T-cell (primary cell): ENCODE measurements around the gene TCHH. TPM values are rescaled to one million over a fixed set of nuclear protein-coding genes. Genes with fewer than 3 reads are reported as not detected.
"Not testable (repeated sequence)": the region's sequence is repeated elsewhere in the genome, so short reads cannot be mapped to it uniquely, and the experiment has no call there.

Experiments
- ATAC-seq, 4 experiments: fragments of 200-7000 bp in 3 of 4; fragments of 150-1000 bp in 1 of 4; cut with Tn5 transposase; replicated peaks in 1 of 4; 1 replicate in 3 of 4; 2 replicates in 1 of 4; pipeline ENCODE4 v1.10.0; 2021; ENCODE audit warnings: moderate library complexity in 3 of 4, mild to moderate bottlenecking in 2 of 4, moderate number of reproducible peaks in 1 of 4
- CTCF ChIA-PET, 2 donors: fragments of 300-600 bp; sonication (Branson Sonifier 250); formaldehyde crosslinking; loops; one replicate each; lab custom pipeline; 2022; ENCODE audit warnings: antibody characterized with exemption in 2 of 2; lab: Charles Lee
- POLR2A ChIA-PET, 2 donors: fragments of 300-600 bp; sonication (Branson Sonifier 250); formaldehyde crosslinking; loops; one replicate each; lab custom pipeline; 2022; ENCODE audit warnings: antibody characterized with exemption in 2 of 2; lab: Charles Lee
- DNase-seq, 35 experiments: peaks; one replicate each; pipeline versions ENCODE4 v3.0.0 to v3.0.0-alpha.2; 2013 to 2023
- H3K27ac ChIP-seq: one replicate; pipeline ENCODE4 v1.5.1; 2013; ENCODE audit warnings: low read length
- H3K27me3 ChIP-seq, 2 experiments: replicated peaks in 1 of 2; 1 replicate in 1 of 2; 2 replicates in 1 of 2; pipeline versions ENCODE4 v1.6.1 to v1.7.0; 2013; ENCODE audit warnings: low read length in 1 of 2, mixed read lengths in 1 of 2; ENCODE audit not compliant: control insufficient read depth in 2 of 2, insufficient read depth in 2 of 2; ENCODE audit errors: extremely low read depth in 1 of 2
- H3K36me3 ChIP-seq, 2 donors: 1 replicate in 1 of 2; 2 replicates in 1 of 2; pipeline versions ENCODE4 v1.6.1 to v1.7.0; 2013; ENCODE audit warnings: low read length in 1 of 2; ENCODE audit not compliant: control insufficient read depth in 2 of 2, insufficient read depth in 1 of 2; ENCODE audit errors: extremely low read depth in 1 of 2
- H3K4me1 ChIP-seq, 2 experiments: 1 replicate in 1 of 2; 2 replicates in 1 of 2; pipeline versions ENCODE4 v1.6.1 to v1.7.0; 2013; ENCODE audit warnings: low read length in 2 of 2, mixed read lengths in 1 of 2; ENCODE audit not compliant: insufficient read depth in 2 of 2, control insufficient read depth in 1 of 2; ENCODE audit errors: extremely low read depth in 1 of 2
- H3K4me3 ChIP-seq, 2 donors: 1 replicate in 1 of 2; 2 replicates in 1 of 2; pipeline versions ENCODE4 v1.5.1 to v1.7.0; 2013; ENCODE audit warnings: mild to moderate bottlenecking in 2 of 2, low read length in 1 of 2, moderate library complexity in 1 of 2; ENCODE audit not compliant: control insufficient read depth in 1 of 2; ENCODE audit errors: extremely low read depth in 1 of 2
- H3K9me3 ChIP-seq: 2 replicates; pipeline ENCODE4 v1.7.0; 2013
- H3K27ac Mint-ChIP-seq, 2 donors: one replicate each; pipeline ENCODE4 v1.8.0; 2020 to 2021; ENCODE audit warnings: mild to moderate bottlenecking in 2 of 2, mixed read lengths in 2 of 2
- H3K27me3 Mint-ChIP-seq, 2 donors: one replicate each; pipeline ENCODE4 v1.8.0; 2021 to 2022; ENCODE audit warnings: mixed read lengths in 2 of 2
- H3K36me3 Mint-ChIP-seq: one replicate; pipeline ENCODE4 v1.8.0; 2021; ENCODE audit warnings: mixed read lengths
- H3K4me1 Mint-ChIP-seq, 3 donors: one replicate each; pipeline ENCODE4 v1.8.0; 2020 to 2022; ENCODE audit warnings: mixed read lengths in 3 of 3, mild to moderate bottlenecking in 1 of 3
- H3K4me3 Mint-ChIP-seq, 3 donors: one replicate each; pipeline ENCODE4 v1.8.0; 2020 to 2022; ENCODE audit warnings: mild to moderate bottlenecking in 3 of 3, mixed read lengths in 3 of 3, moderate library complexity in 3 of 3
- H3K9me3 Mint-ChIP-seq, 3 donors: one replicate each; pipeline ENCODE4 v1.8.0; 2020 to 2022; ENCODE audit warnings: mixed read lengths in 3 of 3
- WGBS: methylation state at CpG from one replicate; pipeline ENCODE4 v1.1.5; 2013; ENCODE audit warnings: missing lambda C conversion rate; ENCODE audit not compliant: insufficient coverage; 5-methylcytosine and 5-hydroxymethylcytosine counted together
- total RNA-seq, 35 experiments: library from RNA in 6 of 35; stranded (reverse) in 6 of 35; fragments of 120-200 nt in 1 of 35; gene quantifications; one replicate each; pipeline versions ENCODE4 v1.2.1 to v1.2.4 and lab custom pipeline; 2013 to 2026

The TCHH gene
- total RNA-seq, 5 donors from 2014 or later (not counting 1 experiment from before 2014, with no cell fraction given): 0.03 TPM; not detected in 4

GRCh38 chr1:152080494-152080893 is 34.8 kb downstream of the TCHH start:
- H3K4me3 Mint-ChIP-seq, CTCF ChIA-PET: not testable (repeated sequence)
- WGBS: 90% methylated on average over 13 of the region's 17 CpGs

DNA sequence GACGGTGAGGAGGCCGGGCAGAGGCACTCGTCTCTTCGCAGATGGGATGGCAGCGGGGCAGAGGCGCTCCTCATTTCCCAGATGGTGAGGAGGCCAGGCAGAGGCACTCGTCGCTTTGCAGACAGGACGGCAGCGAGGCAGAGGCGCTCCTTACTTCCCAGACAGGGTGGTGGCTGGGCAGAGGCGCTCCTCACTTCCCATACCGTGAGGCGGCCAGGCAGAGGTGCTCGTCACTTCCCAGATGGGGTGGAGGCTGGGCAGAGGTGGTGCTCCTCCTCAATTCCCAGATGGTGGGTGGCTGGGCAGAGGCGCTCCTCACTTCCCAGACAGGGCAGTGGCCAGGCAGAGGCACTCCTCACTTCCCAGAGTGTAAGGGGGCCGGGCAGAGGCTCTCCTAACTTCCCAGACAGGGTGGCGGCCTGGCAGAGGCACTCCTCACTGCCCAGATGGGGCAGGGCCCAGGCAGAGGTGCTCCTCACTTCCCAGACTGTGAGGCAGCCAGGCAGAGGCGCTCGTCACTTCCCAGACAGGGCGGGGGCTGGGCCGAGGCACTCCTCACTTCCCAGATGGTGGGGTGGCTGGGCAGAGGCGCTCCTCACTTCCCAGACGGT is 36.3 kb downstream of the TCHH start:
- no peak for ATAC-seq
- H3K27me3 ChIP-seq: peaks cover 0 to 16% of the 10 kb centered on the region in 2 experiments

More at GRCh38 chr1:152080494-152080893, 34.8 kb downstream of the TCHH start:
- H3K36me3 ChIP-seq, H3K4me1 ChIP-seq, H3K9me3 ChIP-seq, POLR2A ChIA-PET, H3K4me3 ChIP-seq, H3K36me3 Mint-ChIP-seq, H3K9me3 Mint-ChIP-seq, H3K27ac Mint-ChIP-seq, H3K27ac ChIP-seq, H3K4me1 Mint-ChIP-seq, ATAC-seq, DNase-seq: not testable (repeated sequence)
- H3K27me3 Mint-ChIP-seq: peaks cover 22 to 25% of the 10 kb centered on the region in 2 donors
- peaks cover 0 to 16% of the 10 kb centered on the region in 2 experiments for H3K27me3 ChIP-seq

GRCh38 chr1:152072311-152072710 is 42.9 kb downstream of the TCHH start:
- Mint-ChIP-seq H3K4me3 (no peak overlapping the region), H3K36me3 (no peaks in the 10 kb centered on the region), H3K27ac (no peak overlapping the region), H3K4me1 (no peaks in the 10 kb centered on the region), H3K27me3 (peaks cover 39 to 52% of the 10 kb centered on the region in 2 donors), H3K9me3 (no peaks in the 10 kb centered on the region)
- Histone ChIP-seq H3K4me3 (no peak overlapping the region), H3K27me3 (peaks cover 0 to 16% of the 10 kb centered on the region in 2 experiments), H3K36me3 (no peaks in the 10 kb centered on the region), H3K4me1 (no peaks in the 10 kb centered on the region), H3K27ac (no peak overlapping the region), H3K9me3 (no peaks in the 10 kb centered on the region)
- ATAC-seq (no peak), DNase-seq (no peak)
- WGBS: 21% methylated on average over 2 of the region's 3 CpGs
- ChIA-PET CTCF (no interaction called here), POLR2A (no interaction called here)

More for the DNA sequence above, 36.3 kb downstream of the TCHH start:
- Histone ChIP-seq H3K27ac (no peak overlapping the region), H3K4me1 (no peaks in the 10 kb centered on the region), H3K9me3 (no peaks in the 10 kb centered on the region), H3K36me3 (no peaks in the 10 kb centered on the region), H3K4me3 (no peak overlapping the region)
- DNase-seq: no peak
- H3K4me3 Mint-ChIP-seq: no peak overlapping the region
- POLR2A ChIA-PET: no interaction called here
- CTCF ChIA-PET: no interaction called here
- H3K27me3 Mint-ChIP-seq: peaks cover 25 to 29% of the 10 kb centered on the region in 2 donors
- no peaks in the 10 kb centered on the region for H3K4me1 Mint-ChIP-seq
- WGBS: 76% methylated on average over 14 of the region's 24 CpGs
- no peaks in the 10 kb centered on the region for H3K36me3 Mint-ChIP-seq
- H3K9me3 Mint-ChIP-seq: no peaks in the 10 kb centered on the region
- no peak overlapping the region for H3K27ac Mint-ChIP-seq

GRCh38 chr1:152071123-152071522 is 44.1 kb downstream of the TCHH start:
- POLR2A ChIA-PET: no interaction called here

GRCh38 chr1:152067929-152068328 is 47.3 kb downstream of the TCHH start:
- Mint-ChIP-seq H3K36me3 (no peaks in the 10 kb centered on the region), H3K27ac (no peak overlapping the region), H3K27me3 (peaks cover 41 to 46% of the 10 kb centered on the region in 2 donors), H3K4me1 (no peaks in the 10 kb centered on the region), H3K9me3 (no peaks in the 10 kb centered on the region), H3K4me3 (no peak overlapping the region)
- Histone ChIP-seq H3K4me1 (no peaks in the 10 kb centered on the region), H3K9me3 (no peaks in the 10 kb centered on the region), H3K27me3 (peaks cover 0 to 11% of the 10 kb centered on the region in 2 experiments), H3K36me3 (no peaks in the 10 kb centered on the region), H3K4me3 (no peak overlapping the region), H3K27ac (no peak overlapping the region)
- CTCF ChIA-PET: interaction anchor here (0.7 to 1.0 kb wide), 2 partner anchors 92 to 121 kb away, joined by 3 read pairs; no protein-coding TSS in a partner anchor
- no CpG with 5 or more reads among the region's 1 CpG for WGBS
- POLR2A ChIA-PET: no interaction called here
- ATAC-seq (no peak), DNase-seq (no peak)

More at GRCh38 chr1:152071123-152071522, 44.1 kb downstream of the TCHH start:
- CTCF ChIA-PET: no interaction called here
- no peaks in the 10 kb centered on the region for H3K36me3 Mint-ChIP-seq
- H3K36me3 ChIP-seq: no peaks in the 10 kb centered on the region
- peaks cover 0 to 11% of the 10 kb centered on the region in 2 experiments for H3K27me3 ChIP-seq
- H3K27ac Mint-ChIP-seq: no peak overlapping the region
- no peaks in the 10 kb centered on the region for H3K9me3 Mint-ChIP-seq
- H3K27me3 Mint-ChIP-seq: peaks cover 40 to 53% of the 10 kb centered on the region in 2 donors
- 89% methylated on average over 2 of the region's 3 CpGs for WGBS
- ATAC-seq (no peak), DNase-seq (no peak)
- no peak overlapping the region for H3K27ac ChIP-seq
- H3K4me3 Mint-ChIP-seq: no peak overlapping the region
- H3K4me1 Mint-ChIP-seq: no peaks in the 10 kb centered on the region
- H3K4me3 ChIP-seq: no peak overlapping the region
- H3K4me1 ChIP-seq: no peaks in the 10 kb centered on the region
- H3K9me3 ChIP-seq: no peaks in the 10 kb centered on the region

DNA sequence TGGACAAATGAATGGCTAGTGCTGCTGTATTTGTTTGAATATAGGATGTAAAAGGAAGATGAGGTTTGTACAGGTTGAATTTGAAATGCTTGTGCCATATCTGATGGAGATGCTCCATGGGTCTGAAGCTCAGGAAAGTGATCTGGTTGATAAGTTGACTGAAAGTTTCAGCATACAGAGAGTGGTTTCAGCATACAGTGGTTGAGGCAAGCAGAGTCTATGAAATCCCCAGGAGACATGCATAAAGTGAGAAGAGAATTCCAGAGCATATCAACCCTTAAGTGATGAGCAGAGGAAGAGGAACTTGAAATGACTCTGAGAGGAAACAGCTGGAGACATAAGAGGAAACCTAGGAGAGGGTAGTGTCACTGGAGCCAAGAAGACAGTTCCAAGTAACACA is 48.1 kb downstream of the TCHH start:
- peaks cover 37 to 39% of the 10 kb centered on the region in 2 donors for H3K27me3 Mint-ChIP-seq
- Histone ChIP-seq H3K9me3 (no peaks in the 10 kb centered on the region), H3K36me3 (no peaks in the 10 kb centered on the region), H3K4me1 (no peaks in the 10 kb centered on the region), H3K27ac (no peak overlapping the region), H3K4me3 (no peak overlapping the region), H3K27me3 (peaks cover 0 to 11% of the 10 kb centered on the region in 2 experiments)
- H3K36me3 Mint-ChIP-seq: no peaks in the 10 kb centered on the region
- no peaks in the 10 kb centered on the region for H3K9me3 Mint-ChIP-seq
- ATAC-seq: no peak
- H3K4me3 Mint-ChIP-seq: no peak overlapping the region
- ChIA-PET CTCF (no interaction called here), POLR2A (no interaction called here)
- H3K4me1 Mint-ChIP-seq: no peaks in the 10 kb centered on the region
- no peak overlapping the region for H3K27ac Mint-ChIP-seq
- DNase-seq: no peak
